Measurements from ENCODE around the gene NEU1.

DNA sequence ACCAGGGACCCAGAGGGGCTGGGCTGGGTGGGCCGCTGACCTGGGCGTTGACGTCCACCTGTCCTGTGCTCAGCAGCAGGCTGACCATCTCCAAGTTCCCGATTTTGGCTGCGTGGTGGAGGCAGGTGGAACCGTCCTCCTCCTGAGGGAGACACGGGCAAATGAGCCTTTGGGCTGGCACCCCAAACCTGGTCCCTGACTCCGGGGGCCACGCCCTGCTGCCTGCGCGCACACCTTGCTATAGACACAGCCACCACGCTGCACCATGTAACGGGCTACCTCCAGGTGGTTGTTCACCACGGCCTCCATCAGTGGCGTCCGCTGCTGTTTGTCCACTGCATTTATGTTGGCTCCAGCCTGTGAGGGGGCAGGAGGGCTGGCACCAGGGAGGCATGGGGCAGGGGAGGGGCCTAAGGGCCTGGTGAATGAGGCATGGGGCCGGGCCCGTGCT, 23.9 kb upstream of the NEU1 start:
- TF ChIP-seq POLR2A (IDR thresholded peaks at IDR 0.05; ENCODE audit: low read length) (no peak), GATA1 (IDR thresholded peaks at IDR 0.05; ENCODE audit: low read depth, low read length) (no peak)
